Fibroblast of lung (primary cell): Measurements from ENCODE around the gene LYAR.
"Not testable (repeated sequence)": the region's sequence is repeated elsewhere in the genome, so short reads cannot be mapped to it uniquely, and the experiment has no call there.

Experiments
- CTCF ChIP-seq, 2 donors: IDR thresholded peaks in 1 of 2; conservative IDR thresholded peaks in 1 of 2; 1 replicate in 1 of 2; 2 replicates in 1 of 2; pipeline ENCODE4 v1.5.1; 2011 to 2012; ENCODE audit warnings: low read length in 2 of 2, control low read depth in 1 of 2, inconsistent platforms in 1 of 2, low read depth in 1 of 2, mild to moderate bottlenecking in 1 of 2
- EZH2 ChIP-seq: IDR thresholded peaks from 2 replicates; pipeline ENCODE4 v1.5.1; 2012; ENCODE audit warnings: low read length, control low read depth, mild to moderate bottlenecking; ENCODE audit errors: missing control alignments

- TF ChIP-seq CTCF (conservative IDR thresholded peaks at IDR 0.05 in 1 of 2, IDR thresholded peaks at IDR 0.05 in 1 of 2; ENCODE audit: low read depth in 1 of 2, low read length in 2 of 2); EZH2: not testable (repeated sequence)
Measured at GRCh38 chr4:4257705-4258104, 32.2 kb downstream of the LYAR start.
